Measurements from ENCODE around the gene PIAS1.

GRCh38 chr15:68045289-68046265 is 8.5 kb upstream of the PIAS1 start:
- TF ChIP-seq CTCF (IDR thresholded peaks at IDR 0.05; ENCODE audit: low read depth, low read length) (no peak), EZH2phosphoT487 (IDR thresholded peaks at IDR 0.05; ENCODE audit: low read depth) (no peak)
